Measurements from ENCODE around the gene PUS7L.

Gene PUS7L

GRCh38 chr12:43669373-43669772, 89.2 kb downstream of the PUS7L start:
- TF ChIP-seq NFIC (IDR thresholded peaks at IDR 0.05) (no peak), RAD21 (IDR thresholded peaks at IDR 0.05; ENCODE audit: low read depth) (no peak), MAX (IDR thresholded peaks at IDR 0.05) (no peak), EGR1 (IDR thresholded peaks at IDR 0.05) (no peak), TEAD4 (IDR thresholded peaks at IDR 0.05) (no peak), TAF1 (IDR thresholded peaks at IDR 0.05; ENCODE audit: low read depth) (no peak), TCF12 (IDR thresholded peaks at IDR 0.05; ENCODE audit: low read depth) (no peak), ZBTB7A (IDR thresholded peaks at IDR 0.05; ENCODE audit: low read depth) (no peak), YY1 (IDR thresholded peaks at IDR 0.05; ENCODE audit: low read depth) (no peak), CREB1 (IDR thresholded peaks at IDR 0.05; ENCODE audit: low read depth) (no peak), CEBPB (IDR thresholded peaks at IDR 0.05) (no peak), USF1 (IDR thresholded peaks at IDR 0.05) (no peak), EP300 (IDR thresholded peaks at IDR 0.05; ENCODE audit: borderline replicate concordance) (no peak)
